HK-2 (cell line): Measurements from ENCODE around the gene UQCC2.

Source experiments
- DNase-seq: peaks from one replicate; pipeline ENCODE4 v3.0.0-alpha.2; 2018; ENCODE audit not compliant: unreplicated experiment

The UQCC2 gene

GRCh38 chr6:33691456-33692077 lies 19.9 kb downstream of the UQCC2 start:
- no peak for DNase-seq

- DNase-seq, result no peak
Observed at GRCh38 chr6:33690766-33691165, 20.7 kb downstream of the UQCC2 start.

- DNase-seq, result no peak
Observed at GRCh38 chr6:33689879-33690278, 21.6 kb downstream of the UQCC2 start.

- no peak for DNase-seq
Observed at GRCh38 chr6:33689148-33689494, 22.4 kb downstream of the UQCC2 start.

DNA sequence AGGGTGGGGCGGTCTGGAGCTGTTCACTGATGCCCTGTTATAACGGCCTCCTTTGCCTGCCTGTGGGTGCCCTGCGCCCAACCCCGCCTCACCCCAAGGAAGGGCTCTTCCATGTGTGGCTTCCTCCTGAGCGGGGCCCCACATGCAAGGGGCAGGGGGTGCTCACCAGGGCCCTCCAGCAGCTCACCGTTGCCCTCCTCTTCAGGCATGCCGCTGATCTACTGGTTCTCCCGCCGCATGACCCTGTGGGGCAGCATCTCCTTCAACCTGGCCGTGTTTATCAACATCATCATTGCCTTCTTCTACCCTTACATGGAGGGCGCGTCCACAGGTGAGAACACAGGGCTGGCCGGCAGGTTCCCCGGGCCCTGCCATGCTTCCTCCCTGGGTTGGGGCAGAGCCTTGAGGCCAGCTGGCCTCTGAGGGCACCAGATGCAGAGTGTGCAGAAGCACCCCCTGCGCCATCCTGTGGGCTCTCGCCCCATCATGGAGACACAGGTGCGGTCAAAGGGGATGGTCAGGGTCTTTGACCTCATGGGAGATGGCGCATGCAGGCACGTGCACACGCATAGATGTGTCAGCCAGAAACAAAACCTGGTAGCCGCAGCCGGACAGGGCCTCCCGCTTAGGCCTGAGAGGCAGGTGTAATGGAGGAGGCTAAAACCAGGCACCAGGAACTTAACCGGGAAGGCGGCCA lies 22.9 kb downstream of the UQCC2 start:
- no peak for DNase-seq

DNA sequence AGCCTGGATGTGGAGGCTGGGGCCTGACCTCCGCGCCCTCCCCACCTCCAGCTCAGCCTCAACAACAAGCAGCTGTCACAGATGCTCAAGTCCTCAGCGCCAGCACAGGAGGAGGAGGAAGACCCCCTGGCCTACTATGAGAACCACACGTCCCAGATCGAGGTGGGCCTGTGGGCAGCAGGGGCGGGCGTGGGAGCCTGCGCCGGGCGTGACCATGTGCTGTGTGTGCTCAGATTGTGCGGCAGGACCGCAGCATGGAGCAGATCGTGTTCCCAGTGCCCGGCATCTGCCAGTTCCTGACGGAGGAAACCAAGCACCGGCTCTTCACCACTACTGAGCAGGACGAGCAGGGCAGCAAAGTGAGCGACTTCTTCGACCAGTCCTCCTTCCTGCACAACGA lies 23.5 kb downstream of the UQCC2 start:
- no peak for DNase-seq

GRCh38 chr6:33686981-33687975 lies 24.2 kb downstream of the UQCC2 start:
- DNase-seq, result no peak

DNA sequence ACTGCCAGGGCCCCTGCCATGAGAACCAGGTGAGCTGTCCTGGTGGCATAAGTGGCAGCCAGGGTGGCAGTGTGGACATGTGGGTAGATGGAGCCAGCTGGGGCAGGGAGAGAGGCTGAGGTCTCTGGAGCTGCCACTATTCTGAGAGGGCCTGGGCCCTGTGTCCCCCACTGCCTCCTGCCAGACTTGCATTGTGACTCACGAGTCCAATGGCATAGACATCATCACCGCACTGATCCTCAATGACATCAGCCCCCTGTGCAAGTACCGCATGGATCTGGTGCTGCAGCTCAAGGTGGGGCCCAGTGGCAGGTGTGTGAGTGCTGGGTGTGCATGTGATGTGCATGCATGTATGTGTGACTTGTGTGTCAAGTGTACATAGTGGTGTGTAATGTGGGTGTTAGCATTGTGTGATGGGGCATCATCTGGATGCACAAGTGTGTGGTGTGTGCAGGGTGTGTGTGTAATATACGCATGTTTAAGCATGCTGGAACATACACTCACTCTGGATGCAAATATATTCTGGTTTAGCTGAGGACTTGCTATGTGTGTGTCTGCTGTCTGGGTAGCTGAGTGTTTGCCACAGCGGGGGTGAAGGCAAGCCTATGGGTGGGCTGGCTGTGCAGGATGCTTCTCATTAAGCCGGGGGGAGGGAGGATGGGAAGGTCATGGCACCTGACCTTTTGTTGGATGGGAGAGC lies 25.1 kb downstream of the UQCC2 start:
- DNase-seq, result no peak

DNA sequence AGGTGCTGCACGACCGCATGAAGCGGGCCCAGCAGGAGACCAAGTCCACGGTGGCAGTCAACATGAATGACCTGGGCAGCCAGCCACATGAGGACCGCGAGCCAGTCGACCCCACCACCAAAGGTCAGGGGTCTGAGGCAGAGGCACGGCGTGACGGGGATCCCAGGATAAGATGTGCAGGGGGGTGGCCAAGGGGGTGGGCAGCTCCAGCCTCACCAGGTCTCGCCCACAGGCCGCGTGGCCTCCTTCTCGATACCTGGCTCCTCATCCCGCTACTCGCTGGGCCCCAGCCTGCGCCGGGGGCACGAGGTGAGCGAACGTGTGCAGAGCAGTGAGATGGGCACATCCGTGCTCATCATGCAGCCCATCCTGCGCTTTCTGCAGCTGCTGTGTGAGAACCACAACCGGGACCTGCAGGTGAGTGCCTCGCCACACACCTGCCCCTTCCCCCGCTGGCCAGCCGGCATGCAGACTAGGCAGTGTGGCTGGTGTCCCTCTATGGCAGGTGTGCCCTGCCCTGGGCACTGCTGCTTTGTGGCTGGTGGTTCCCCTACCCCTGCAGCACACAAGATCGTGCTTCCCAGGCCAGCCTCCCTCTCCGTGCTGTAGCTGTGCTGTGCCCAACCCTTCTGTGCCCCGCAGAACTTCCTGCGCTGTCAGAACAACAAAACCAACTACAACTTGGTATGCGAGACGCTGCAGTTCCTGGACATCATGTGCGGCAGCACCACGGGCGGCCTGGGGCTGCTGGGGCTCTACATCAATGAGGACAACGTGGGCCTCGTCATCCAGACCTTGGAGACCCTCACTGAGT lies 25.9 kb downstream of the UQCC2 start:
- no peak for DNase-seq

GRCh38 chr6:33684983-33685382 lies 26.5 kb downstream of the UQCC2 start:
- DNase-seq, result no peak

- no peak for DNase-seq
Observed at GRCh38 chr6:33684428-33684896, 27.0 kb downstream of the UQCC2 start.

DNA sequence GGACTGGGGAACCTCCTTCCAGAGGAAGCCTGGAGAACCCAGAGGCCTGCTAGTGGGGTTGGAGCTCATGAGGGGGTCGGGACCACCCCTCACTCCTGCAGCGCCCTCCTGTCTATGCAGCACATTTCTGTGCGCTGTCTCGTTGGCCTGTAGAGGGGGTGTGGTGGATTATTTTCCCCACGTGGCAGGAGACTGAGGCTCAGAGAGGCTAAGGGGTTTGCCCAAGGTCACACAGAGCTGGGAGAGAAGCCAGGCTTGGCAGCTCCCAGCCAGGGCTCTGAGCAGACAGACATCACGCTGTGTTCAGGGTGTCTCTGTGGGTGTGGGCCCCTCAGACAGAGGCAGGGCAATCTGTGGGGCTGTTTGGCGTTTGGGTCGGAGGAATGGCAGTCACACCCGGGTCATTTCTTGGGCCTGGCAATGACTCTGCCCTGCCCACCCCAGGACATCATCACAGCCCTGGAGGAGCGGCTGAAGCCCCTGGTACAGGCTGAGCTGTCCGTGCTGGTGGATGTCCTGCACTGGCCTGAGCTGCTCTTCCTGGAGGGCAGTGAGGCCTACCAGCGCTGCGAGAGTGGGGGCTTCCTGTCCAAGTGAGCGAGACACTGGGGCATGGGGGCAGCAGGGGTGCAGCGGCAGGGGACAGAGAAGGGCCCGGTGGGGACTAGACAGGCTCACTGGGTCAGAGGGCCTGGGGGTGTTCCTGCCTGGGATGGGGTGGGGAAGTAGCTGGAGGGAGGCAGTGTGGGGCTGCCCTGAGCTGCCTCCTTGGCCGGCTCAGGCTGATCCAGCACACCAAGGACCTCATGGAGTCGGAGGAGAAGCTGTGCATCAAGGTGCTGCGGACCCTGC lies 27.7 kb downstream of the UQCC2 start:
- DNase-seq, result no peak

- no peak for DNase-seq
Observed at GRCh38 chr6:33683051-33683571, 28.4 kb downstream of the UQCC2 start.

DNA sequence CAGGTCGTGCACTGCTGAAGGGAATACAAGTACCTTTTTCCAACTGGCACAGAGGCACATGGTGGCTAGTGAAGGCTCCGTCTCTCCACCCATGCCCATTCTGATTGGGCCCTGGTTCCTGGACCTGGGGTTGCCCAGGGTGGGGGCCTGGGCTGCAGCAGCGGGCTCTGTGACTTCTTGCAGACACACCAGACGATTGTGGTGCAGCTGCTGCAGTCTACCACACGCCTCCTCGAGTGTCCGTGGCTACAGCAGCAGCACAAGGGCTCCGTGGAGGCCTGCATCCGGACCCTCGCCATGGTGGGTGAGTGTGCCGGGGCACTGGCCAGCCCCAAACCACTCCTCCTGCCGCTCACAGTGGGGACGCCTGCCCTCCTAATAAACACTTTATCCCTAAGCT lies 29.2 kb downstream of the UQCC2 start:
- no peak for DNase-seq

DNA sequence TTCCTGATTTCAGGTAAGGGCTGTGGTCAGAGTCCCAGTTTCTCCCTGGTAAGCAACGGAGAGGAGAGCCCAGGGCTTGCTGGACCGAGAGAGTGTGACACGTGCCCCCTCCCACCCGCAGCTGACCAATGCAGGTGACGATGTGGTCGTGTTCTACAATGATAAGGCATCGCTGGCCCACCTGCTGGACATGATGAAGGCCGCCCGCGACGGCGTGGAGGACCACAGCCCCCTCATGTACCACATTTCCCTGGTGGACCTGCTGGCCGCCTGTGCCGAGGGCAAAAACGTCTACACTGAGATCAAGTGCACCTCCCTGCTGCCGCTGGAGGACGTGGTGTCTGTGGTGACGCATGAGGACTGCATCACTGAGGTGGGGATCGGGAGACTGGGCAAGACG lies 31.7 kb downstream of the UQCC2 start:
- DNase-seq, result no peak

DNA sequence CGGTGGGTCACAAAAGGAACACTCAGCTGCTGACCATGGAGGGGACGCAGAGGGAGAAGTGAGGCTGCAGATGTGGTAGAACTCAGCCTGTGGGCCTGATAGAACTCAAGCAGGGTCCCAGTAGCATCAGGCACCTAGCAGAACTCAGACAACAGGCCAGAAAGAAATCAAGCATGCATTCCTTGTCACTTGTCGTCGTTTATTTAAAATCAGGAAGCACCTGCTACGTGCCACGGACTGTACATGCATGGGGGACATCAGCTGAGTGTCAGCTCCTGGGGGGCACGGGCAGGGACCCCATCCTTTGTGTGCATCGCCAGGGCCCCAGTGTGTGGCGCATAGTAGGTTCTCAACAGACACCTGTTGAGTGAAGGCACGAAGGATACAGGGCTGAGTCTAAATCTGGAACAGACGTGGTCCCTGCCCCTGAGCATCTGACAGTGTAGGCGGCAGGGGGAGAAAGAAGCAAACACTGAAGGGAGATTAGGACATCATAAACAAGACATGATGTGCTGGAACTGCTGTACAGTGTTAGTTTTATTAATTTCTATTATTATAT lies 32.5 kb downstream of the UQCC2 start:
- no peak for DNase-seq

- no peak for DNase-seq
Observed at GRCh38 chr6:33678233-33678931, 33.1 kb downstream of the UQCC2 start.

GRCh38 chr6:33677689-33678088 lies 33.8 kb downstream of the UQCC2 start:
- no peak for DNase-seq

DNA sequence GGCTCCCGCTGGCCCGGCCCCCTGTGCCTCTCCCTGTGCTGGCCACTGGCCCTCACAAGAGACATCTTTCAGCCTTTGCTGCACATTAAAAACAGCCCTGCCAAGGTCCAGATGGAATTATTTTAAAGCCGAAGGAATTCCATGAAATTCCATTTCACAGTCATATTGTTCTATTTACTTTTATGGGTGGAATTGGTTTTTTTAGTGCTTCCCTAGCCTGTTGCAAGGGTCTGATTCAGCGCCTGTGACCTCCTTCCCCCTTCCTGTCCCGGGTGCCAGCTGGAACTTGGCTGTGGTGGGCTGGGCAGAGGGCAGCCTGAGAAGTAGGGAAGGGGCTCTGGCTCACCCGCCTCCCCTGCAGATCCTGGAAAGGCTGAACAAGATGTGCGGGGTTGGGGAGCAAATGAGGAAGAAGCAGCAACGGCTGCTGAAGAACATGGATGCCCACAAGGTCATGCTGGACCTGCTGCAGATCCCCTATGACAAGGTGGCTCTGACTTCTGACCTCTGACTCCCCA lies 34.3 kb downstream of the UQCC2 start:
- no peak for DNase-seq
